ENCODE results near the gene ADORA2A. TPM values are rescaled to one million over a fixed set of nuclear protein-coding genes. Genes with fewer than 3 reads are reported as not detected.

Gene ADORA2A
- total and polyA plus RNA-seq, 2 of the 8 experiments (the other 6 are each of a cell fraction or from before 2014, with no cell fraction given), result 7.1 to 20.3 TPM

- peaks cover 0 to 3% (median 0%) of the 10 kb centered on the region in 4 experiments; a peak in 2 of 8 replicates for H3K36me3 ChIP-seq (ENCODE audit: control insufficient read depth in 2 of 4, insufficient read depth in 4 of 4, low read length in 3 of 4)
- POLR2A ChIA-PET (ENCODE audit: partially characterized antibody), result no interaction called here
- whole genome bisulfite sequencing, 2 experiments (ENCODE audit: extremely low coverage in 1 of 2, insufficient coverage in 1 of 2, insufficient read length in 1 of 2, insufficient replicate concordance in 2 of 2, low coverage in 1 of 2, low lambda C conversion rate in 2 of 2, missing lambda C conversion rate in 1 of 2), result 88% methylated on average over 3 of the region's 3 CpGs; no CpG with 5 or more reads in 1 of the 2 experiments
- no peak for TF ChIP-seq JUN (IDR thresholded peaks at IDR 0.05; ENCODE audit: low read depth, low read length)
- no peak for TF ChIP-seq GABPA (IDR thresholded peaks at IDR 0.05; ENCODE audit: borderline replicate concordance, insufficient read depth, low read length)
- no peak for TF ChIP-seq CHD2 (IDR thresholded peaks at IDR 0.05; ENCODE audit: low read length)
- no peak for TF ChIP-seq TAF7 (optimal IDR thresholded peaks at IDR 0.05; ENCODE audit: borderline replicate concordance, low read depth, low read length)
- TF ChIP-seq SIN3A (conservative IDR thresholded peaks at IDR 0.05 in 1 of 2, IDR thresholded peaks at IDR 0.05 in 1 of 2; ENCODE audit: low read depth in 1 of 2, low read length in 2 of 2), result no peak
- no peak for TF ChIP-seq USF2 (IDR thresholded peaks at IDR 0.05; ENCODE audit: low read length)
- no peak for TF ChIP-seq SAP30 (IDR thresholded peaks at IDR 0.05; ENCODE audit: insufficient read depth, insufficient replicate concordance, low read length)
- no peak for TF ChIP-seq YY1 (IDR thresholded peaks at IDR 0.05; ENCODE audit: low read depth, low read length)
- TF ChIP-seq RFX5 (IDR thresholded peaks at IDR 0.05; ENCODE audit: borderline replicate concordance, low read depth, low read length), result no peak
- TF ChIP-seq HDAC2 (IDR thresholded peaks at IDR 0.05; ENCODE audit: borderline replicate concordance in 1 of 2, low read depth in 2 of 2, low read length in 2 of 2), result no peak
These were observed 24.8 kb upstream of the ADORA2A start for GRCh38 chr22:24402460-24403192.

More at GRCh38 chr22:24402460-24403192, 24.8 kb upstream of the ADORA2A start:
- no peak overlapping the region for H2BK5ac ChIP-seq (ENCODE audit: low read depth, low read length)
- H3K9me3 ChIP-seq (ENCODE audit: insufficient read depth in 2 of 2, low read depth in 1 of 2, low read length in 1 of 2), result no peaks in the 10 kb centered on the region
- no peak overlapping the region for H3K23ac ChIP-seq (ENCODE audit: insufficient read length)
- no peak for DNase-seq (ENCODE audit: low read depth in 1 of 2, low spot score in 2 of 2)
- no peak overlapping the region for H2AK5ac ChIP-seq (ENCODE audit: low read depth, low read length)
- no peak overlapping the region for H3K18ac ChIP-seq (ENCODE audit: extremely low read depth, low read length)
- no peak for FAIRE-seq
- H3K79me1 ChIP-seq (ENCODE audit: low read depth, low read length), result no peaks in the 10 kb centered on the region
- H3K4me3 ChIP-seq (ENCODE audit: extremely low read depth in 1 of 4, insufficient read depth in 2 of 4, low read depth in 3 of 4, low read length in 4 of 4), result no peak overlapping the region
- H3K79me2 ChIP-seq (ENCODE audit: control insufficient read depth in 1 of 2, insufficient read depth in 2 of 2, low read length in 2 of 2), result no peaks in the 10 kb centered on the region
- H3K14ac ChIP-seq (ENCODE audit: insufficient read length), result no peak overlapping the region
- no peak overlapping the region for H2BK15ac ChIP-seq (ENCODE audit: low read length)
- H2AFZ ChIP-seq (ENCODE audit: low read length), result no peak overlapping the region
- no peak overlapping the region for H3K56ac ChIP-seq (replicated peaks; ENCODE audit: insufficient read length, low read depth, low read length)
- no peak overlapping the region for H3K4me2 ChIP-seq (ENCODE audit: insufficient read depth in 1 of 2, low read depth in 2 of 2, low read length in 2 of 2)
- CTCF ChIA-PET (ENCODE audit: partially characterized antibody), result interaction anchor here (0.7 kb wide), 1 partner anchor 133 kb away, joined by 3 read pairs; no protein-coding TSS in a partner anchor
- H3K4ac ChIP-seq (replicated peaks; ENCODE audit: insufficient read length, low read depth, low read length), result no peak overlapping the region
- H3K23me2 ChIP-seq (ENCODE audit: low read depth, low read length), result no peaks in the 10 kb centered on the region
- H2BK120ac ChIP-seq (replicated peaks; ENCODE audit: low read depth, low read length), result no peak overlapping the region
- H2BK12ac ChIP-seq (ENCODE audit: low read depth, low read length), result no peak overlapping the region
- no peaks in the 10 kb centered on the region for H3K27me3 ChIP-seq (replicated peaks in 1 of 4; ENCODE audit: control insufficient read depth in 3 of 4, extremely low read depth in 1 of 4, insufficient read depth in 3 of 4, low read length in 3 of 4)
- peaks cover 0 to 4% of the 10 kb centered on the region in 2 experiments for H4K20me1 ChIP-seq (replicated peaks in 1 of 2; ENCODE audit: control insufficient read depth in 1 of 2, insufficient read depth in 2 of 2, low read length in 2 of 2)
- H3K9ac ChIP-seq (replicated peaks in 1 of 4; ENCODE audit: extremely low read depth in 1 of 4, low read depth in 3 of 4, low read length in 3 of 4), result no peak overlapping the region
- no peak overlapping the region for H4K91ac ChIP-seq (replicated peaks; ENCODE audit: insufficient read length, low read length)
- no peak overlapping the region for H3K27ac ChIP-seq (ENCODE audit: low read depth, low read length)
- no peak overlapping the region for H4K5ac ChIP-seq (ENCODE audit: insufficient read length, low read depth, low read length)
- no peak overlapping the region for H2BK20ac ChIP-seq (ENCODE audit: low read length)
- no peak overlapping the region for H4K8ac ChIP-seq (ENCODE audit: extremely low read depth, insufficient read depth, low read length)
- peaks cover 0 to 12% (median 0%) of the 10 kb centered on the region in 4 experiments; a peak in 2 of 7 replicates for H3K4me1 ChIP-seq (replicated peaks in 1 of 4; ENCODE audit: control insufficient read depth in 3 of 4, insufficient read depth in 4 of 4, low read length in 3 of 4)
